ENCODE measurements around the gene CMTM8. TPM values are rescaled to one million over a fixed set of nuclear protein-coding genes. Genes with fewer than 3 reads are reported as not detected.

The CMTM8 gene
- total RNA-seq, 2 donors from 2014 or later: 5.8 to 11.6 TPM

- no peak overlapping the region for H3K4me3 ChIP-seq (ENCODE audit: low read length)
- Mint-ChIP-seq H3K9me3 (no peaks in the 10 kb centered on the region), H3K27ac (no peak overlapping the region), H3K4me3 (no peak overlapping the region), H3K36me3 (ENCODE audit: low read depth) (no peaks in the 10 kb centered on the region), H3K27me3 (ENCODE audit: insufficient read depth) (peaks cover 38% of the 10 kb centered on the region), H3K4me1 (peaks cover 25% of the 10 kb centered on the region)
- no peak overlapping the region for H3K9ac ChIP-seq (ENCODE audit: extremely low read depth, low read length, poor library complexity, severe bottlenecking)
- TF ChIP-seq CTCF (conservative IDR thresholded peaks at IDR 0.05): no peak
- no peak overlapping the region for H3K27ac ChIP-seq (ENCODE audit: low read depth, low read length)
- no peaks in the 10 kb centered on the region for H3K9me3 ChIP-seq (ENCODE audit: control insufficient read depth, low read length)
- no peaks in the 10 kb centered on the region for H3K36me3 ChIP-seq (ENCODE audit: control insufficient read depth, insufficient read depth, low read length)
- DNase-seq: no peak
- peaks cover 9% of the 10 kb centered on the region for H3K4me1 ChIP-seq (ENCODE audit: control insufficient read depth, insufficient read depth, low read length)
- H3K27me3 ChIP-seq (ENCODE audit: control insufficient read depth, insufficient read depth, low read length, poor library complexity, severe bottlenecking): no peaks in the 10 kb centered on the region
These were observed 45.4 kb upstream of the CMTM8 start for GRCh38 chr3:32193101-32193500.

- Histone ChIP-seq H3K27me3 (ENCODE audit: control insufficient read depth, insufficient read depth, low read length, poor library complexity, severe bottlenecking) (no peaks in the 10 kb centered on the region), H3K4me3 (ENCODE audit: low read length) (peak overlapping the region; percentile 42), H3K4me1 (ENCODE audit: control insufficient read depth, insufficient read depth, low read length) (peaks cover 9% of the 10 kb centered on the region), H3K27ac (ENCODE audit: low read depth, low read length) (no peak overlapping the region), H3K9me3 (ENCODE audit: control insufficient read depth, low read length) (no peaks in the 10 kb centered on the region), H3K36me3 (ENCODE audit: control insufficient read depth, insufficient read depth, low read length) (no peaks in the 10 kb centered on the region), H3K9ac (ENCODE audit: extremely low read depth, low read length, poor library complexity, severe bottlenecking) (no peak overlapping the region)
- Mint-ChIP-seq H3K27me3 (ENCODE audit: insufficient read depth) (peaks cover 34% of the 10 kb centered on the region), H3K4me3 (no peak overlapping the region), H3K36me3 (ENCODE audit: low read depth) (no peaks in the 10 kb centered on the region), H3K9me3 (no peaks in the 10 kb centered on the region), H3K27ac (no peak overlapping the region), H3K4me1 (peaks cover 19% of the 10 kb centered on the region)
- 89 to 97% methylated on average over 1 of the region's 1 CpG for WGBS, 2 experiments (ENCODE audit: insufficient coverage in 1 of 2, insufficient read length in 1 of 2)
- TF ChIP-seq CTCF (conservative IDR thresholded peaks at IDR 0.05): no peak
- no peak for DNase-seq
These were observed 43.8 kb upstream of the CMTM8 start for GRCh38 chr3:32194653-32195052.

DNA sequence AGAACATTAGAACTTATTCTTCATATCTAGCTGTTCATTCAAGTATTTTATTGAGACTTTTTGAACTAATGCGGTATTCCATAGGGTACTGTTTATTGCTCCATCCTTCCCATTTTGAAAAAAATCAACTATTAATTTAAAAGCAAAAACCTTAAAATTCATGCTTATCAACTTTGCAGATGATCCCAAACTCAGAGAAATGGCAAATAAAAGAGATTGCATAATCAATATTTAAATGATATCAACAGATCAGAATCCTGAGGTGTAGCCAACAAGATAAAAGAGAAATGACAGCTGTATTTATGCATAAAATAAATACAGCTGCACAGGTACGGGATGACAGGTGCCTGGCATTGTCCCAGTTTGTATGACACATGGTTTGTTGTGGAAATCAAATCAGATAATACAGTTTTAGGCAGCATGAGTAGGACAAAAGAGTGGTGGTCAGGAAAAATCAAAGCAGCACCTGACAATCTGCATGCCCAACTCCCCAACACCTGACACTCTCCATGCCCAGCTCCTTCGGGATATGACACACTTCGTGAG is 42.4 kb upstream of the CMTM8 start:
- H3K27ac ChIP-seq (ENCODE audit: low read depth, low read length): no peak overlapping the region
- H3K36me3 ChIP-seq (ENCODE audit: control insufficient read depth, insufficient read depth, low read length): no peaks in the 10 kb centered on the region
- H3K27me3 ChIP-seq (ENCODE audit: control insufficient read depth, insufficient read depth, low read length, poor library complexity, severe bottlenecking): no peaks in the 10 kb centered on the region
- whole genome bisulfite sequencing, 2 experiments (ENCODE audit: insufficient coverage in 1 of 2, insufficient read length in 1 of 2): 92 to 95% methylated on average over 4 of the region's 4 CpGs
- no peaks in the 10 kb centered on the region for H3K9me3 ChIP-seq (ENCODE audit: control insufficient read depth, low read length)
- Mint-ChIP-seq H3K9me3 (no peaks in the 10 kb centered on the region), H3K27me3 (ENCODE audit: insufficient read depth) (peaks cover 24% of the 10 kb centered on the region), H3K4me1 (peaks cover 13% of the 10 kb centered on the region), H3K4me3 (no peak overlapping the region), H3K27ac (no peak overlapping the region), H3K36me3 (ENCODE audit: low read depth) (no peaks in the 10 kb centered on the region)
- TF ChIP-seq CTCF (conservative IDR thresholded peaks at IDR 0.05): no peak
- H3K4me1 ChIP-seq (ENCODE audit: control insufficient read depth, insufficient read depth, low read length): peaks cover 9% of the 10 kb centered on the region
- H3K9ac ChIP-seq (ENCODE audit: extremely low read depth, low read length, poor library complexity, severe bottlenecking): no peak overlapping the region
- DNase-seq: no peak
- no peak overlapping the region for H3K4me3 ChIP-seq (ENCODE audit: low read length)
